ENCODE measurements around the gene OR6P1. TPM values are rescaled to one million over a fixed set of nuclear protein-coding genes. Genes with fewer than 3 reads are reported as not detected.

The OR6P1 gene
- total RNA-seq, 1 experiment from 2014 or later: not detected

GRCh38 chr1:158520021-158520420 lies 50.4 kb downstream of the OR6P1 start:
- DNase-seq: no peak
- Mint-ChIP-seq H3K9me3 (peaks cover 3 to 4% of the 10 kb centered on the region in 2 experiments; a peak in 2 of 5 replicates), H3K27me3 (ENCODE audit: low read depth) (no peaks in the 10 kb centered on the region; the same call in 1 of the 2 replicates), H3K36me3 (ENCODE audit: insufficient read depth in 1 of 3, low read depth in 3 of 3) (no peaks in the 10 kb centered on the region; a peak in 2 of 7 replicates), H3K27ac (no peak overlapping the region), H3K4me3 (no peak overlapping the region), H3K4me1 (peaks cover 5 to 12% of the 10 kb centered on the region in 2 experiments; a peak in 3 of 4 replicates)
- whole genome bisulfite sequencing (ENCODE audit: extremely low coverage, insufficient read length, low lambda C conversion rate): no CpG with 5 or more reads among the region's 1 CpG
- H3K23ac ChIP-seq (ENCODE audit: insufficient read length, low read depth, low read length): no peak overlapping the region
- H3K79me1 ChIP-seq (ENCODE audit: insufficient read depth, low read depth, low read length, poor library complexity, severe bottlenecking): no peaks in the 10 kb centered on the region
- H3K4ac ChIP-seq (ENCODE audit: low read depth, low read length): no peak overlapping the region
- no peak overlapping the region for H4K91ac ChIP-seq (ENCODE audit: insufficient read length, low read depth, low read length)
- H2BK12ac ChIP-seq (ENCODE audit: insufficient read length, low read depth, low read length): no peak overlapping the region
- no peaks in the 10 kb centered on the region for H3K9me3 ChIP-seq (ENCODE audit: control insufficient read depth, low read depth, low read length)
- H2BK20ac ChIP-seq (ENCODE audit: low read depth, low read length, poor library complexity, severe bottlenecking): no peak overlapping the region
- H3K14ac ChIP-seq (ENCODE audit: insufficient read depth, low read length): no peak overlapping the region
- no peak overlapping the region for H3K27ac ChIP-seq (ENCODE audit: insufficient read length, low read depth, low read length)
- H4K20me1 ChIP-seq (ENCODE audit: control insufficient read depth, insufficient read depth, insufficient read length): no peaks in the 10 kb centered on the region
- no peak overlapping the region for H2AK5ac ChIP-seq (ENCODE audit: insufficient read length, low read length)
- H2AFZ ChIP-seq (ENCODE audit: low read length): no peak overlapping the region
- TF ChIP-seq, protein P1, sequence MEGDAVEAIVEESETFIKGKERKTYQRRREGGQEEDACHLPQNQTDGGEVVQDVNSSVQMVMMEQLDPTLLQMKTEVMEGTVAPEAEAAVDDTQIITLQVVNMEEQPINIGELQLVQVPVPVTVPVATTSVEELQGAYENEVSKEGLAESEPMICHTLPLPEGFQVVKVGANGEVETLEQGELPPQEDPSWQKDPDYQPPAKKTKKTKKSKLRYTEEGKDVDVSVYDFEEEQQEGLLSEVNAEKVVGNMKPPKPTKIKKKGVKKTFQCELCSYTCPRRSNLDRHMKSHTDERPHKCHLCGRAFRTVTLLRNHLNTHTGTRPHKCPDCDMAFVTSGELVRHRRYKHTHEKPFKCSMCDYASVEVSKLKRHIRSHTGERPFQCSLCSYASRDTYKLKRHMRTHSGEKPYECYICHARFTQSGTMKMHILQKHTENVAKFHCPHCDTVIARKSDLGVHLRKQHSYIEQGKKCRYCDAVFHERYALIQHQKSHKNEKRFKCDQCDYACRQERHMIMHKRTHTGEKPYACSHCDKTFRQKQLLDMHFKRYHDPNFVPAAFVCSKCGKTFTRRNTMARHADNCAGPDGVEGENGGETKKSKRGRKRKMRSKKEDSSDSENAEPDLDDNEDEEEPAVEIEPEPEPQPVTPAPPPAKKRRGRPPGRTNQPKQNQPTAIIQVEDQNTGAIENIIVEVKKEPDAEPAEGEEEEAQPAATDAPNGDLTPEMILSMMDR (conservative IDR thresholded peaks at IDR 0.05): no peak
- H2BK15ac ChIP-seq (ENCODE audit: low read depth, low read length): no peak overlapping the region
- H3K9ac ChIP-seq (ENCODE audit: extremely low read depth, insufficient read length, low read length): no peak overlapping the region
- no peak overlapping the region for H3K18ac ChIP-seq (ENCODE audit: insufficient read length, low read depth, low read length)
- H3K4me2 ChIP-seq (ENCODE audit: insufficient read depth, insufficient read length, low read length): no peak overlapping the region
- no peak overlapping the region for H3K56ac ChIP-seq (ENCODE audit: insufficient read length, low read depth, low read length)
- no peaks in the 10 kb centered on the region for H3K27me3 ChIP-seq (ENCODE audit: insufficient read depth, low read length)
- no peak overlapping the region for H4K8ac ChIP-seq (replicated peaks; ENCODE audit: insufficient read length, low read depth, low read length)
- no peak overlapping the region for H3T11ph ChIP-seq (ENCODE audit: low read length)
- no peak overlapping the region for H2BK5ac ChIP-seq (ENCODE audit: insufficient read length, low read length)
- no peaks in the 10 kb centered on the region for H3K23me2 ChIP-seq (ENCODE audit: insufficient read length, low read depth, low read length, poor library complexity, severe bottlenecking)
- H3K4me1 ChIP-seq (ENCODE audit: insufficient read depth, low read length): no peaks in the 10 kb centered on the region
- H4K5ac ChIP-seq (ENCODE audit: insufficient read length, low read depth, low read length): no peak overlapping the region
- no peak overlapping the region for H2BK120ac ChIP-seq (ENCODE audit: low read depth, low read length, poor library complexity, severe bottlenecking)
- H3K79me2 ChIP-seq (ENCODE audit: insufficient read depth, low read length): no peaks in the 10 kb centered on the region
